Globus pallidus (tissue), 1 donor: ENCODE data around the gene SPESP1.

Experiments
- DNase-seq: peaks from one replicate; pipeline ENCODE4 v3.0.0-alpha.2; 2015; ENCODE audit warnings: low spot score

SPESP1 gene

GRCh38 chr15:68991723-68992122, 61.4 kb downstream of the SPESP1 start:
- no peak for DNase-seq

- no peak for DNase-seq
Observed at GRCh38 chr15:68992696-68993095, 62.4 kb downstream of the SPESP1 start.

GRCh38 chr15:68993276-68993675, 63.0 kb downstream of the SPESP1 start:
- DNase-seq, result no peak

GRCh38 chr15:68994149-68994548, 63.8 kb downstream of the SPESP1 start:
- DNase-seq, result no peak

GRCh38 chr15:68994981-68995761, 64.8 kb downstream of the SPESP1 start:
- no peak for DNase-seq
